Measurements from ENCODE around the gene PCDHGB2.
"Not testable (repeated sequence)": the region's sequence is repeated elsewhere in the genome, so short reads cannot be mapped to it uniquely, and the experiment has no call there.

PCDHGB2 gene

GRCh38 chr5:141343242-141343952 lies 16.4 kb upstream of the PCDHGB2 start, which contains the start of gene PCDHGA3:
Gene PCDHGA3 (plus strand): TSS chr5:141343829. CDS start chr5:141344034, 205 bp downstream.
- Histone ChIP-seq H3K9me3 (ENCODE audit: control insufficient read depth, insufficient read depth, low read length) (peaks cover 23% of the 10 kb centered on the region; the same call in 1 of the 2 replicates), H3K27me3 (ENCODE audit: control insufficient read depth, low read length) (no peaks in the 10 kb centered on the region), H3K4me3 (ENCODE audit: low read length) (no peak within 1 kb of the TSS), H4K20me1 (ENCODE audit: control insufficient read depth, insufficient read depth, low read depth, low read length) (no peaks in the 10 kb centered on the region), H3K27ac (ENCODE audit: low read depth, low read length) (no peak within 1 kb of the TSS), H3K4me2 (ENCODE audit: low read length) (no peak within 1 kb of the TSS), H3K36me3 (ENCODE audit: control insufficient read depth, low read length) (no peaks in the 10 kb centered on the region), H3K4me1 (ENCODE audit: control insufficient read depth, low read length) (no peaks in the 10 kb centered on the region), H3F3A (ENCODE audit: control insufficient read depth, insufficient read depth) (no peaks in the 10 kb centered on the region), H3K9me2 (replicated peaks; ENCODE audit: control insufficient read depth, low read length) (no peaks in the 10 kb centered on the region), H3K79me2 (ENCODE audit: control insufficient read depth, low read length) (no peaks in the 10 kb centered on the region)
- TF ChIP-seq EZH2phosphoT487 (IDR thresholded peaks at IDR 0.05; ENCODE audit: borderline replicate concordance, low read length) (no peak), CTCF (IDR thresholded peaks at IDR 0.05; ENCODE audit: low read depth, low read length, poor library complexity, severe bottlenecking) (peak; percentile 65)

- Histone ChIP-seq H3K4me3 (ENCODE audit: low read length) (no peak overlapping the region), H3K9me2 (replicated peaks; ENCODE audit: control insufficient read depth, low read length) (no peaks in the 10 kb centered on the region)
Measured at GRCh38 chr5:141343953-141344463, 15.8 kb upstream of the PCDHGB2 start.

GRCh38 chr5:141345327-141345726 lies 14.5 kb upstream of the PCDHGB2 start:
- H3K4me1 ChIP-seq (ENCODE audit: control insufficient read depth, low read length) = peaks cover 7% of the 10 kb centered on the region
- no peaks in the 10 kb centered on the region for H3K79me2 ChIP-seq (ENCODE audit: control insufficient read depth, low read length)
- no peaks in the 10 kb centered on the region for H3K36me3 ChIP-seq (ENCODE audit: control insufficient read depth, low read length)
- H3K27ac ChIP-seq (ENCODE audit: low read depth, low read length) = no peak overlapping the region
- H3K4me3 ChIP-seq (ENCODE audit: low read length) = no peak overlapping the region
- H3K9me3 ChIP-seq (ENCODE audit: control insufficient read depth, insufficient read depth, low read length) = peaks cover 9% of the 10 kb centered on the region; the same call in 1 of the 2 replicates
- TF ChIP-seq CTCF (IDR thresholded peaks at IDR 0.05; ENCODE audit: low read depth, low read length, poor library complexity, severe bottlenecking) (no peak), EZH2phosphoT487 (IDR thresholded peaks at IDR 0.05; ENCODE audit: borderline replicate concordance, low read length) (no peak)
- no peak overlapping the region for H3K4me2 ChIP-seq (ENCODE audit: low read length)
- H3F3A ChIP-seq (ENCODE audit: control insufficient read depth, insufficient read depth) = no peaks in the 10 kb centered on the region
- no peaks in the 10 kb centered on the region for H3K9me2 ChIP-seq (replicated peaks; ENCODE audit: control insufficient read depth, low read length)
- H4K20me1 ChIP-seq (ENCODE audit: control insufficient read depth, insufficient read depth, low read depth, low read length) = no peaks in the 10 kb centered on the region
- no peaks in the 10 kb centered on the region for H3K27me3 ChIP-seq (ENCODE audit: control insufficient read depth, low read length)

More at GRCh38 chr5:141343953-141344463, 15.8 kb upstream of the PCDHGB2 start:
- Histone ChIP-seq H3K27me3 (ENCODE audit: control insufficient read depth, low read length) (no peaks in the 10 kb centered on the region), H3K79me2 (ENCODE audit: control insufficient read depth, low read length) (no peaks in the 10 kb centered on the region), H3K27ac (ENCODE audit: low read depth, low read length) (no peak overlapping the region), H3K9me3 (ENCODE audit: control insufficient read depth, insufficient read depth, low read length) (peaks cover 18% of the 10 kb centered on the region; the same call in 1 of the 2 replicates), H3K4me1 (ENCODE audit: control insufficient read depth, low read length) (no peaks in the 10 kb centered on the region), H3K36me3 (ENCODE audit: control insufficient read depth, low read length) (no peaks in the 10 kb centered on the region), H4K20me1 (ENCODE audit: control insufficient read depth, insufficient read depth, low read depth, low read length) (no peaks in the 10 kb centered on the region), H3K4me2 (ENCODE audit: low read length) (no peak overlapping the region), H3F3A (ENCODE audit: control insufficient read depth, insufficient read depth) (no peaks in the 10 kb centered on the region)
- TF ChIP-seq CTCF (IDR thresholded peaks at IDR 0.05; ENCODE audit: low read depth, low read length, poor library complexity, severe bottlenecking) = no peak
- no peak for TF ChIP-seq EZH2phosphoT487 (IDR thresholded peaks at IDR 0.05; ENCODE audit: borderline replicate concordance, low read length)

GRCh38 chr5:141346017-141346416 lies 13.8 kb upstream of the PCDHGB2 start:
- H3K4me2 ChIP-seq (ENCODE audit: low read length); H3K27me3 ChIP-seq (ENCODE audit: control insufficient read depth, low read length); H3K79me2 ChIP-seq (ENCODE audit: control insufficient read depth, low read length); H3K4me1 ChIP-seq (ENCODE audit: control insufficient read depth, low read length); H3K27ac ChIP-seq (ENCODE audit: low read depth, low read length); H3F3A ChIP-seq (ENCODE audit: control insufficient read depth, insufficient read depth); H4K20me1 ChIP-seq (ENCODE audit: control insufficient read depth, insufficient read depth, low read depth, low read length); H3K4me3 ChIP-seq (ENCODE audit: low read length); H3K36me3 ChIP-seq (ENCODE audit: control insufficient read depth, low read length); H3K9me2 ChIP-seq (replicated peaks; ENCODE audit: control insufficient read depth, low read length): not testable (repeated sequence)
- H3K9me3 ChIP-seq (ENCODE audit: control insufficient read depth, insufficient read depth, low read length) = peaks cover 12% of the 10 kb centered on the region; the same call in 1 of the 2 replicates

All from DOHH2 (cell line).